HEK293 (cell line): ENCODE data around the gene TRAPPC11.
A peak's percentile ranks its signal among the peaks of the same experiment; 100 is the strongest.

Experiments
- ATF2 ChIP-seq: fragments of 450-650 bp; formaldehyde crosslinking; IDR thresholded peaks from 2 replicates; pipeline ENCODE4 v1.5.1; 2016; ENCODE audit warnings: missing biosample characterization, missing genetic modification characterization, low read depth
- GLI4 ChIP-seq: fragments of 450-650 bp; formaldehyde crosslinking; IDR thresholded peaks from 2 replicates; pipeline ENCODE4 v1.5.1; 2016; ENCODE audit warnings: missing biosample characterization, missing genetic modification characterization
- HOXA7 ChIP-seq: sonication (generic); formaldehyde crosslinking; IDR thresholded peaks from 2 replicates; pipeline ENCODE4 v1.8.1; 2022; ENCODE audit warnings: missing genetic modification reagents, borderline replicate concordance
- KLF10 ChIP-seq: fragments of 450-650 bp; IDR thresholded peaks from 2 replicates; pipeline ENCODE4 v1.5.1; 2018; ENCODE audit warnings: missing biosample characterization, mild to moderate bottlenecking, missing genetic modification characterization
- MZF1 ChIP-seq: fragments of 450-650 bp; formaldehyde crosslinking; IDR thresholded peaks from 2 replicates; pipeline ENCODE4 v1.5.1; 2017; ENCODE audit warnings: missing biosample characterization, missing genetic modification characterization, borderline replicate concordance
- ZBTB48 ChIP-seq: fragments of 450-650 bp; formaldehyde crosslinking; IDR thresholded peaks from 2 replicates; pipeline ENCODE4 v1.5.1; 2016; ENCODE audit warnings: missing biosample characterization, missing genetic modification characterization
- ZNF169 ChIP-seq: fragments of 450-650 bp; formaldehyde crosslinking; IDR thresholded peaks from 2 replicates; pipeline ENCODE4 v1.5.1; 2016; ENCODE audit warnings: missing biosample characterization, missing genetic modification characterization
- ZNF24 ChIP-seq: fragments of 450-650 bp; formaldehyde crosslinking; IDR thresholded peaks from 2 replicates; pipeline ENCODE4 v1.5.1; 2016; ENCODE audit warnings: missing biosample characterization, missing genetic modification characterization
- ZNF248 ChIP-seq: fragments of 450-650 bp; formaldehyde crosslinking; IDR thresholded peaks from 2 replicates; pipeline ENCODE4 v1.5.1; 2017; ENCODE audit warnings: missing biosample characterization, missing genetic modification characterization
- ZNF37A ChIP-seq: fragments of 450-650 bp; IDR thresholded peaks from 2 replicates; pipeline ENCODE4 v1.5.1; 2018; ENCODE audit warnings: missing biosample characterization, missing genetic modification characterization
- ZNF391 ChIP-seq: fragments of 450-650 bp; formaldehyde crosslinking; IDR thresholded peaks from 2 replicates; pipeline ENCODE4 v1.5.1; 2016; ENCODE audit warnings: low read depth, missing biosample characterization, missing genetic modification characterization, borderline replicate concordance
- ZNF433 ChIP-seq: fragments of 450-650 bp; formaldehyde crosslinking; IDR thresholded peaks from 2 replicates; pipeline ENCODE4 v1.5.1; 2016; ENCODE audit warnings: missing biosample characterization, missing genetic modification characterization, low read depth
- ZNF558 ChIP-seq: fragments of 450-650 bp; formaldehyde crosslinking; IDR thresholded peaks from 2 replicates; pipeline ENCODE4 v1.5.1; 2016; ENCODE audit warnings: missing biosample characterization, missing genetic modification characterization
- ZNF585B ChIP-seq: fragments of 450-650 bp; formaldehyde crosslinking; IDR thresholded peaks from 2 replicates; pipeline ENCODE4 v1.5.1; 2016; ENCODE audit warnings: missing biosample characterization, missing genetic modification characterization
- ZNF624 ChIP-seq: fragments of 450-650 bp; formaldehyde crosslinking; IDR thresholded peaks from 2 replicates; pipeline ENCODE4 v1.5.1; 2017; ENCODE audit warnings: missing biosample characterization, missing genetic modification characterization
- ZNF629 ChIP-seq: fragments of 450-650 bp; formaldehyde crosslinking; IDR thresholded peaks from 2 replicates; pipeline ENCODE4 v1.5.1; 2017; ENCODE audit warnings: missing biosample characterization, missing genetic modification characterization
- ZNF704 ChIP-seq: fragments of 450-650 bp; formaldehyde crosslinking; IDR thresholded peaks from 2 replicates; pipeline ENCODE4 v1.5.1; 2016; ENCODE audit warnings: missing biosample characterization, missing genetic modification characterization
- ZNF747 ChIP-seq: fragments of 450-650 bp; formaldehyde crosslinking; IDR thresholded peaks from 2 replicates; pipeline ENCODE4 v1.5.1; 2016; ENCODE audit warnings: missing biosample characterization, missing genetic modification characterization
- ZSCAN18 ChIP-seq: fragments of 450-650 bp; formaldehyde crosslinking; IDR thresholded peaks from 2 replicates; pipeline ENCODE4 v1.5.1; 2016; ENCODE audit warnings: missing biosample characterization, missing genetic modification characterization
- TF ChIP-seq, protein P1 (sequence below): fragments of 450-650 bp; formaldehyde crosslinking; IDR thresholded peaks from 2 replicates; pipeline ENCODE4 v1.5.1; 2016; ENCODE audit warnings: missing biosample characterization, missing genetic modification characterization, borderline replicate concordance
- TF ChIP-seq, protein P2 (sequence below): fragments of 450-650 bp; formaldehyde crosslinking; IDR thresholded peaks from 2 replicates; pipeline ENCODE4 v1.5.1; 2017; ENCODE audit warnings: missing biosample characterization, missing genetic modification characterization
- TF ChIP-seq, protein P3 (sequence below): fragments of 450-650 bp; formaldehyde crosslinking; IDR thresholded peaks from 2 replicates; pipeline ENCODE4 v1.5.1; 2017; ENCODE audit warnings: missing biosample characterization, missing genetic modification characterization
- TF ChIP-seq, protein P4 (sequence below): fragments of 450-650 bp; formaldehyde crosslinking; IDR thresholded peaks from 2 replicates; pipeline ENCODE4 v1.5.1; 2016; ENCODE audit warnings: missing biosample characterization, missing genetic modification characterization
- TF ChIP-seq, protein P5 (sequence below): fragments of 450-650 bp; formaldehyde crosslinking; IDR thresholded peaks from 2 replicates; pipeline ENCODE4 v1.5.1; 2016; ENCODE audit warnings: missing biosample characterization, missing genetic modification characterization

The TRAPPC11 gene

GRCh38 chr4:183659029-183659871, at the start of gene TRAPPC11, which contains the start of gene RWDD4 (continued):
- TF ChIP-seq, protein P1, sequence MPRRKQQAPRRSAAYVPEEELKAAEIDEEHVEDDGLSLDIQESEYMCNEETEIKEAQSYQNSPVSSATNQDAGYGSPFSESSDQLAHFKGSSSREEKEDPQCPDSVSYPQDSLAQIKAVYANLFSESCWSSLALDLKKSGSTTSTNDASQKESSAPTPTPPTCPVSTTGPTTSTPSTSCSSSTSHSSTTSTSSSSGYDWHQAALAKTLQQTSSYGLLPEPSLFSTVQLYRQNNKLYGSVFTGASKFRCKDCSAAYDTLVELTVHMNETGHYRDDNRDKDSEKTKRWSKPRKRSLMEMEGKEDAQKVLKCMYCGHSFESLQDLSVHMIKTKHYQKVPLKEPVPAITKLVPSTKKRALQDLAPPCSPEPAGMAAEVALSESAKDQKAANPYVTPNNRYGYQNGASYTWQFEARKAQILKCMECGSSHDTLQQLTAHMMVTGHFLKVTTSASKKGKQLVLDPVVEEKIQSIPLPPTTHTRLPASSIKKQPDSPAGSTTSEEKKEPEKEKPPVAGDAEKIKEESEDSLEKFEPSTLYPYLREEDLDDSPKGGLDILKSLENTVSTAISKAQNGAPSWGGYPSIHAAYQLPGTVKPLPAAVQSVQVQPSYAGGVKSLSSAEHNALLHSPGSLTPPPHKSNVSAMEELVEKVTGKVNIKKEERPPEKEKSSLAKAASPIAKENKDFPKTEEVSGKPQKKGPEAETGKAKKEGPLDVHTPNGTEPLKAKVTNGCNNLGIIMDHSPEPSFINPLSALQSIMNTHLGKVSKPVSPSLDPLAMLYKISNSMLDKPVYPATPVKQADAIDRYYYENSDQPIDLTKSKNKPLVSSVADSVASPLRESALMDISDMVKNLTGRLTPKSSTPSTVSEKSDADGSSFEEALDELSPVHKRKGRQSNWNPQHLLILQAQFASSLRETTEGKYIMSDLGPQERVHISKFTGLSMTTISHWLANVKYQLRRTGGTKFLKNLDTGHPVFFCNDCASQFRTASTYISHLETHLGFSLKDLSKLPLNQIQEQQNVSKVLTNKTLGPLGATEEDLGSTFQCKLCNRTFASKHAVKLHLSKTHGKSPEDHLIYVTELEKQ (tag by site-specific recombination): no peak
- no peak for TF ChIP-seq ZNF391 (tag by site-specific recombination)
- TF ChIP-seq HOXA7 (CRISPR knock-in tag): no peak
- no peak for TF ChIP-seq ZNF558 (tag by site-specific recombination)
- no peak for TF ChIP-seq ZNF37A (tag by site-specific recombination)
- TF ChIP-seq, protein P2, sequence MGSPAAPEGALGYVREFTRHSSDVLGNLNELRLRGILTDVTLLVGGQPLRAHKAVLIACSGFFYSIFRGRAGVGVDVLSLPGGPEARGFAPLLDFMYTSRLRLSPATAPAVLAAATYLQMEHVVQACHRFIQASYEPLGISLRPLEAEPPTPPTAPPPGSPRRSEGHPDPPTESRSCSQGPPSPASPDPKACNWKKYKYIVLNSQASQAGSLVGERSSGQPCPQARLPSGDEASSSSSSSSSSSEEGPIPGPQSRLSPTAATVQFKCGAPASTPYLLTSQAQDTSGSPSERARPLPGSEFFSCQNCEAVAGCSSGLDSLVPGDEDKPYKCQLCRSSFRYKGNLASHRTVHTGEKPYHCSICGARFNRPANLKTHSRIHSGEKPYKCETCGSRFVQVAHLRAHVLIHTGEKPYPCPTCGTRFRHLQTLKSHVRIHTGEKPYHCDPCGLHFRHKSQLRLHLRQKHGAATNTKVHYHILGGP (tag by site-specific recombination): no peak
- TF ChIP-seq ZNF24: no peak
- TF ChIP-seq, protein P3, sequence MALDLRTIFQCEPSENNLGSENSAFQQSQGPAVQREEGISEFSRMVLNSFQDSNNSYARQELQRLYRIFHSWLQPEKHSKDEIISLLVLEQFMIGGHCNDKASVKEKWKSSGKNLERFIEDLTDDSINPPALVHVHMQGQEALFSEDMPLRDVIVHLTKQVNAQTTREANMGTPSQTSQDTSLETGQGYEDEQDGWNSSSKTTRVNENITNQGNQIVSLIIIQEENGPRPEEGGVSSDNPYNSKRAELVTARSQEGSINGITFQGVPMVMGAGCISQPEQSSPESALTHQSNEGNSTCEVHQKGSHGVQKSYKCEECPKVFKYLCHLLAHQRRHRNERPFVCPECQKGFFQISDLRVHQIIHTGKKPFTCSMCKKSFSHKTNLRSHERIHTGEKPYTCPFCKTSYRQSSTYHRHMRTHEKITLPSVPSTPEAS (tag by site-specific recombination): no peak
- no peak for TF ChIP-seq ATF2 (tag by site-specific recombination)
- TF ChIP-seq, protein P4, sequence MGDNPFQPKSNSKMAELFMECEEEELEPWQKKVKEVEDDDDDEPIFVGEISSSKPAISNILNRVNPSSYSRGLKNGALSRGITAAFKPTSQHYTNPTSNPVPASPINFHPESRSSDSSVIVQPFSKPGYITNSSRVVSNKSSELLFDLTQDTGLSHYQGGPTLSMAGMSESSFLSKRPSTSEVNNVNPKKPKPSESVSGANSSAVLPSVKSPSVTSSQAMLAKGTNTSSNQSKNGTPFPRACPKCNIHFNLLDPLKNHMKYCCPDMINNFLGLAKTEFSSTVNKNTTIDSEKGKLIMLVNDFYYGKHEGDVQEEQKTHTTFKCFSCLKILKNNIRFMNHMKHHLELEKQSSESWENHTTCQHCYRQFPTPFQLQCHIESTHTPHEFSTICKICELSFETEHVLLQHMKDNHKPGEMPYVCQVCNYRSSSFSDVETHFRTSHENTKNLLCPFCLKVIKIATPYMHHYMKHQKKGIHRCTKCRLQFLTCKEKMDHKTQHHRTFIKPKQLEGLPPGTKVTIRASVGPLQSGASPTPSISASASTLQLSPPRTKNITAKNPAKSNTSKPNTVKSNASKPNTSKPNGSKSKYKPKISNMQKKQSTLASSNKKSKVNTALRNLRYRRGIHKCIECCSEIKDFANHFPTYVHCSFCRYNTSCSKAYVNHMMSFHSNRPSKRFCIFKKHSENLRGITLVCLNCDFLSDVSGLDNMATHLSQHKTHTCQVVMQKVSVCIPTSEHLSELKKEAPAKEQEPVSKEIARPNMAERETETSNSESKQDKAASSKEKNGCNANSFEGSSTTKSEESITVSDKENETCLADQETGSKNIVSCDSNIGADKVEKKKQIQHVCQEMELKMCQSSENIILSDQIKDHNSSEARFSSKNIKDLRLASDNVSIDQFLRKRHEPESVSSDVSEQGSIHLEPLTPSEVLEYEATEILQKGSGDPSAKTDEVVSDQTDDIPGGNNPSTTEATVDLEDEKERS (tag by site-specific recombination): no peak
- 0 out of 2 replicates have a peak, but pooled peaks have one; percentile 14 for TF ChIP-seq ZBTB48 (tag by site-specific recombination)
- no peak for TF ChIP-seq ZNF704 (tag by site-specific recombination)
- TF ChIP-seq ZNF248: no peak
- no peak for TF ChIP-seq GLI4 (tag by site-specific recombination)
- TF ChIP-seq ZNF629: 0 out of 2 replicates have a peak, but pooled peaks have one; percentile 12
- TF ChIP-seq ZNF433 (tag by site-specific recombination): no peak
- no peak for TF ChIP-seq ZSCAN18 (tag by site-specific recombination)
- no peak for TF ChIP-seq ZNF624
- no peak for TF ChIP-seq KLF10 (tag by site-specific recombination)
- TF ChIP-seq MZF1: peak; percentile 66; the same call in 1 of the 2 replicates
- no peak for TF ChIP-seq ZNF747 (tag by site-specific recombination)
- TF ChIP-seq, protein P5, sequence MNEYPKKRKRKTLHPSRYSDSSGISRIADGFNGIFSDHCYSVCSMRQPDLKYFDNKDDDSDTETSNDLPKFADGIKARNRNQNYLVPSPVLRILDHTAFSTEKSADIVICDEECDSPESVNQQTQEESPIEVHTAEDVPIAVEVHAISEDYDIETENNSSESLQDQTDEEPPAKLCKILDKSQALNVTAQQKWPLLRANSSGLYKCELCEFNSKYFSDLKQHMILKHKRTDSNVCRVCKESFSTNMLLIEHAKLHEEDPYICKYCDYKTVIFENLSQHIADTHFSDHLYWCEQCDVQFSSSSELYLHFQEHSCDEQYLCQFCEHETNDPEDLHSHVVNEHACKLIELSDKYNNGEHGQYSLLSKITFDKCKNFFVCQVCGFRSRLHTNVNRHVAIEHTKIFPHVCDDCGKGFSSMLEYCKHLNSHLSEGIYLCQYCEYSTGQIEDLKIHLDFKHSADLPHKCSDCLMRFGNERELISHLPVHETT: no peak
- no peak for TF ChIP-seq ZNF169 (tag by site-specific recombination)
- no peak for TF ChIP-seq ZNF585B (tag by site-specific recombination)
